Esophagus muscularis mucosa (tissue), 3 donors: ENCODE results near the gene TMEM50B.
"Not testable (repeated sequence)": the region's sequence is repeated elsewhere in the genome, so short reads cannot be mapped to it uniquely, and the experiment has no call there.

Experiments
- POLR2AphosphoS5 ChIP-seq, 2 donors: sonication (generic); formaldehyde crosslinking; IDR thresholded peaks; one replicate each; pipeline ENCODE4 v1.6.1; 2017; ENCODE audit warnings: antibody characterized with exemption in 2 of 2
- TF ChIP-seq, protein P1 (sequence below), 3 experiments: fragments of 200-600 bp in 2 of 3; fragments of 450-650 bp in 1 of 3; sonication (generic) in 2 of 3; IDR thresholded peaks; one replicate each; pipeline ENCODE4 v1.5.1; 2017 to 2019; ENCODE audit warnings: antibody characterized with exemption in 3 of 3, mild to moderate bottlenecking in 2 of 3, moderate library complexity in 1 of 3

DNA sequence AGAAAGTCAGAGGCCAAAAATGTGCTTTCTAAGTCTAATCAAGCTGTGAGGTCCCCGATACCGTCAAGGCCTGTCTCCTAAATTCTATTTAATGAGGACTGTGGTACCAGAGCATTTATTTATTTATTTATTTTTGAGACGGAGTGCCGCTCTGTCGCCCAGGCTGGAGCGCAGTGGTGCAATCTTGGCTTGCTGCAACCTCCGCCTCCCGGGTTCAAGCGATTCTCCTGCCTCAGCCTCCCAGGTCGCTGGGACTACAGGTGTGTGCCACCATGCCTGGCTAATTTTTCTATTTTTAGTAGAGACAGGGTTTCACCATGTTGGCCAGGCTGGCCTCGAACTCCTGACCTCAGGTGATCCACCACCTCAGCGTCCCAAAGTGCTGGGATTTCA lies 67.3 kb downstream of the TMEM50B start:
- TF ChIP-seq, protein P1, sequence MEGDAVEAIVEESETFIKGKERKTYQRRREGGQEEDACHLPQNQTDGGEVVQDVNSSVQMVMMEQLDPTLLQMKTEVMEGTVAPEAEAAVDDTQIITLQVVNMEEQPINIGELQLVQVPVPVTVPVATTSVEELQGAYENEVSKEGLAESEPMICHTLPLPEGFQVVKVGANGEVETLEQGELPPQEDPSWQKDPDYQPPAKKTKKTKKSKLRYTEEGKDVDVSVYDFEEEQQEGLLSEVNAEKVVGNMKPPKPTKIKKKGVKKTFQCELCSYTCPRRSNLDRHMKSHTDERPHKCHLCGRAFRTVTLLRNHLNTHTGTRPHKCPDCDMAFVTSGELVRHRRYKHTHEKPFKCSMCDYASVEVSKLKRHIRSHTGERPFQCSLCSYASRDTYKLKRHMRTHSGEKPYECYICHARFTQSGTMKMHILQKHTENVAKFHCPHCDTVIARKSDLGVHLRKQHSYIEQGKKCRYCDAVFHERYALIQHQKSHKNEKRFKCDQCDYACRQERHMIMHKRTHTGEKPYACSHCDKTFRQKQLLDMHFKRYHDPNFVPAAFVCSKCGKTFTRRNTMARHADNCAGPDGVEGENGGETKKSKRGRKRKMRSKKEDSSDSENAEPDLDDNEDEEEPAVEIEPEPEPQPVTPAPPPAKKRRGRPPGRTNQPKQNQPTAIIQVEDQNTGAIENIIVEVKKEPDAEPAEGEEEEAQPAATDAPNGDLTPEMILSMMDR (IDR thresholded peaks at IDR 0.05), result not testable (repeated sequence)
- TF ChIP-seq POLR2AphosphoS5 (IDR thresholded peaks at IDR 0.05), result not testable (repeated sequence)
